Fibroblast of the conjunctiva (primary cell): ENCODE data around the gene SLC2A13.

ENCODE experiments used
- DNase-seq: peaks from one replicate; pipeline ENCODE4 v3.0.0-alpha.2; 2010; ENCODE audit warnings: low read depth

Gene SLC2A13

GRCh38 chr12:40105515-40106201 lies at the start of gene SLC2A13:
Gene SLC2A13, minus strand, starts transcription at chr12:40106081. Its CDS starts 273 bp downstream, at chr12:40105808.
- DNase-seq: peak; percentile 41

GRCh38 chr12:40154381-40154780 lies 48.5 kb upstream of the SLC2A13 start:
- DNase-seq: no peak

- no peak for DNase-seq
Observed at GRCh38 chr12:40153432-40153831, 47.6 kb upstream of the SLC2A13 start.

- peak; percentile 22 for DNase-seq
Observed at GRCh38 chr12:40152783-40153383, 47.0 kb upstream of the SLC2A13 start.

GRCh38 chr12:40149673-40150260 lies 43.9 kb upstream of the SLC2A13 start:
- DNase-seq: no peak

- DNase-seq: no peak
Observed at GRCh38 chr12:40146800-40147797, 41.2 kb upstream of the SLC2A13 start.

GRCh38 chr12:40145896-40146295 lies 40.0 kb upstream of the SLC2A13 start:
- no peak for DNase-seq

GRCh38 chr12:40144023-40144422 lies 38.1 kb upstream of the SLC2A13 start:
- no peak for DNase-seq

- DNase-seq: no peak
Observed at GRCh38 chr12:40142001-40142744, 36.3 kb upstream of the SLC2A13 start.

- DNase-seq: no peak
Observed at GRCh38 chr12:40138526-40138925, 32.6 kb upstream of the SLC2A13 start.

GRCh38 chr12:40137252-40137651 lies 31.4 kb upstream of the SLC2A13 start:
- no peak for DNase-seq

GRCh38 chr12:40127408-40127807 lies 21.5 kb upstream of the SLC2A13 start:
- no peak for DNase-seq

GRCh38 chr12:40123496-40123895 lies 17.6 kb upstream of the SLC2A13 start:
- DNase-seq: no peak

- DNase-seq: no peak
Observed at GRCh38 chr12:40122842-40123241, 17.0 kb upstream of the SLC2A13 start.

- DNase-seq: no peak
Observed at GRCh38 chr12:40117818-40118217, 11.9 kb upstream of the SLC2A13 start.

GRCh38 chr12:40110586-40110985 lies 4.7 kb upstream of the SLC2A13 start:
- DNase-seq: no peak

- DNase-seq: no peak
Observed at GRCh38 chr12:40107803-40108620, 2.1 kb upstream of the SLC2A13 start.

- DNase-seq: peak; percentile 60
Observed at GRCh38 chr12:40107098-40107802, 1.4 kb upstream of the SLC2A13 start.

GRCh38 chr12:40106655-40107054 lies 774 bp upstream of the SLC2A13 start:
- no peak for DNase-seq

GRCh38 chr12:40106202-40106533 lies 287 bp upstream of the SLC2A13 start:
- DNase-seq: no peak
